ENCODE results near the gene INSC.

INSC gene

DNA sequence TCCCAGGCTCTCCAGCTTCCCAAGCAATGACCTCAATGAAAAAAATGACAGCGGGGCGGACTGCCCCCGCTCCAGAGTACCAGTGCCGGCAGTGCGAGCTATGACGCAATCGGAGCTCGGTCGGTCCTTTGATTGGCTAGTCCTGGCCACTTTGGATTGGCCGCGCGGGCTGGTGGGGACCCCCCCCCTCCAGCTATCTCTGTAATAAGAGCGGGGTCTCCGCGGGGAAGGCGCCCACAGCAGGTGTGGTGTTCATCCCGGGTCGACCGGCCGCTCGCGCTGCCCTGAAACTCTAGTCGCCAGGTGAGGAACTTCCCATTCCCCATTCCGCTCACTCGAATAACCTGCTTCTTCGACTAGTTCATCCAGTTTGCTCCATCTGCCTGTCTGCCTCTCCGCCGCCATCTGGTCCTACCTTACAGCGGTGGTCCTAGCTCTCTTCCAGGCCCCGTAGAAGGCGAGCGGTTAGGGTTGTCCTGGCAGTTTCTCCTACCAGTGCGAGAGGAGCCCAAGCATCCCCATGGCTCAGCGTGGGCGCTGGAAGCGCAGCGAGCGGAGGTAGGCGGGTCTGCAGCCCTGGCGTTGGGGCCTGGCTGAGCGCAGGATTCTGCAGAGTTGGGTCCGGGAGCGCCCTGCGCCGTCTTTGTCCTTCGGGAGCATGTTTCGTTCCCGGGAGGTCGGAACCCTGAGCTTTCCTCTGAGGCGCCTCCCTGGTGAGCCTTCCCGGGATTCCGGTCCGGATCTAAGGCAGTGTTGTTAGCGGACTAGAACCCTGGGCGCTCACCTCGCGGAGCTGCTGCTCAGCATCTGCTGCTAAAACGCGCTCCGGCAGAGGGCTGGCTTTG lies 41.1 kb upstream of the INSC start, which contains the start of gene CALCB (continued):
- TF ChIP-seq ZFHX2 (tag by site-specific recombination; conservative IDR thresholded peaks at IDR 0.05) (peak; percentile 80), ZNF391 (tag by site-specific recombination; IDR thresholded peaks at IDR 0.05; ENCODE audit: borderline replicate concordance, low read depth) (peak; percentile 29; the same call in 1 of the 2 replicates), ZBTB17 (tag by site-specific recombination; IDR thresholded peaks at IDR 0.05) (peak; percentile 41)

DNA sequence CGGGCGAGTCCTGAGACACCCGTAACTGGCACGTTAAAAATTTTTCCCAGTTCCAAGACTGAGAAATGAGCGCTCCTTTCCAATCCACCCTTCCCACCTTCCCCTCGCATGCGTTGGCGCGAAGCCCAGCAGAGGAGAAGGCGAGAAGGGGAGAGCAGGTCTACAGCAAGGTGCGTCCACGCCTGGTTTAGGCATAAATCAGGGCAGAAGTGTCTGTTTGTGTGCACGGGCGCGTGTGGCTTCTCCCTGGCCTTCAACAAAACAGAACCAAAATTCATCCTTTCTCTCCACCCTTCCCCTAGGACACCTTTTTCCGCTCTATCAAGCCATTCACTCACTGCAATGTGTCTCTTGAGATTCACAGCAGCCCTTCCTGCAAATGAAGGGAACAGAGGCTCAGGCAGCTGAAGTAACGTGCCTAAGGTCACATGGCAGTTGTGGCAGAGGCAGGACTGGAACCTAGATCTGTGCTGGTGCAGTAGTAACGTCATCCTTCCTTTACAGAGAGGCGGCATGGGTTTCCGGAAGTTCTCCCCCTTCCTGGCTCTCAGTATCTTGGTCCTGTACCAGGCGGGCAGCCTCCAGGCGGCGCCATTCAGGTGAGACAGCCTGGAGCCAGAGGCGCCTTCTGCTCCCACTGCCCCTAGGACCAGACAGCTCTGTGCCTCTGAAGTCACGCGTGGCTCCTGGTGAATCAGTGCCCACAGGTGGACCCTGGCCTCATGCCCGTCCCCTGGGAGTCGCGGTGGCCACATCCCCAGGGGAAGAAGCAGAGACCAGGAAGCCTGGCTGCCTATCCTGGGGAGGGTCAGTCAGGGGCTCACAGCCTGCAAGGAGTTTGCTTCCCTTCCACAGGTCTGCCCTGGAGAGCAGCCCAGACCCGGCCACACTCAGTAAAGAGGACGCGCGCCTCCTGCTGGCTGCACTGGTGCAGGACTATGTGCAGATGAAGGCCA lies 40.2 kb upstream of the INSC start:
- H3K4me1 ChIP-seq (ENCODE audit: control insufficient read depth, insufficient read depth, low read length): no peaks in the 10 kb centered on the region
- H3K36me3 ChIP-seq (ENCODE audit: control insufficient read depth in 2 of 2, insufficient read depth in 1 of 2, low read length in 2 of 2): no peaks in the 10 kb centered on the region
- no peaks in the 10 kb centered on the region for H3K9me3 ChIP-seq (ENCODE audit: control insufficient read depth, insufficient read depth, low read depth, low read length)
- POLR2A ChIA-PET: interaction anchor here (1.2 to 2.8 kb wide), 3 partner anchors 15 to 183 kb away, joined by 6 to 12 read pairs (median 7); partner anchors contain the start of gene CYP2R1
- CTCF ChIA-PET: interaction anchor here (0.6 to 6.4 kb wide), 57 partner anchors 8 to 458 kb away, joined by 3 to 143 read pairs (median 5); partner anchors contain the start of gene CYP2R1
- H3K4me3 ChIP-seq (ENCODE audit: low read depth, low read length): peak overlapping the region; percentile 38
- H3K27ac ChIP-seq (ENCODE audit: extremely low read depth, low read depth, low read length): no peak overlapping the region; the same call in 1 of the 2 replicates
- TF ChIP-seq EGR2 (tag by site-specific recombination; IDR thresholded peaks at IDR 0.05; ENCODE audit: low read depth) (no peak), ZNF473 (tag by site-specific recombination; IDR thresholded peaks at IDR 0.05) (no peak), ZNF324 (tag by site-specific recombination; IDR thresholded peaks at IDR 0.05) (0 out of 2 replicates have a peak, but pooled peaks have one; percentile 40), KLF8 (tag by site-specific recombination; IDR thresholded peaks at IDR 0.05) (no peak), KLF16 (tag by site-specific recombination; IDR thresholded peaks at IDR 0.05) (no peak), ZNF266 (tag by site-specific recombination; IDR thresholded peaks at IDR 0.05; ENCODE audit: low read depth) (no peak), ZNF830 (tag by site-specific recombination; IDR thresholded peaks at IDR 0.05; ENCODE audit: low read depth) (no peak), ZNF394 (tag by site-specific recombination; IDR thresholded peaks at IDR 0.05; ENCODE audit: borderline replicate concordance) (no peak; the same call in none of the 2 replicates), KLF1 (tag by site-specific recombination; IDR thresholded peaks at IDR 0.05) (no peak), HIC1 (tag by site-specific recombination; IDR thresholded peaks at IDR 0.05) (peak; percentile 91), ZNF404 (tag by site-specific recombination; IDR thresholded peaks at IDR 0.05) (no peak), ZBTB21 (tag by site-specific recombination; IDR thresholded peaks at IDR 0.05) (peak; percentile 90), ZNF639 (tag by site-specific recombination; IDR thresholded peaks at IDR 0.05) (0 out of 2 replicates have a peak, but pooled peaks have one; percentile 38), ZNF169 (tag by site-specific recombination; IDR thresholded peaks at IDR 0.05) (no peak), ZNF416 (tag by site-specific recombination; IDR thresholded peaks at IDR 0.05) (no peak)
- TF ChIP-seq, protein P1, sequence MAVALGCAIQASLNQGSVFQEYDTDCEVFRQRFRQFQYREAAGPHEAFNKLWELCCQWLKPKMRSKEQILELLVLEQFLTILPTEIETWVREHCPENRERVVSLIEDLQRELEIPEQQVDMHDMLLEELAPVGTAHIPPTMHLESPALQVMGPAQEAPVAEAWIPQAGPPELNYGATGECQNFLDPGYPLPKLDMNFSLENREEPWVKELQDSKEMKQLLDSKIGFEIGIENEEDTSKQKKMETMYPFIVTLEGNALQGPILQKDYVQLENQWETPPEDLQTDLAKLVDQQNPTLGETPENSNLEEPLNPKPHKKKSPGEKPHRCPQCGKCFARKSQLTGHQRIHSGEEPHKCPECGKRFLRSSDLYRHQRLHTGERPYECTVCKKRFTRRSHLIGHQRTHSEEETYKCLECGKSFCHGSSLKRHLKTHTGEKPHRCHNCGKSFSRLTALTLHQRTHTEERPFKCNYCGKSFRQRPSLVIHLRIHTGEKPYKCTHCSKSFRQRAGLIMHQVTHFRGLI (tag by site-specific recombination; IDR thresholded peaks at IDR 0.05): no peak
- TF ChIP-seq, protein P2, sequence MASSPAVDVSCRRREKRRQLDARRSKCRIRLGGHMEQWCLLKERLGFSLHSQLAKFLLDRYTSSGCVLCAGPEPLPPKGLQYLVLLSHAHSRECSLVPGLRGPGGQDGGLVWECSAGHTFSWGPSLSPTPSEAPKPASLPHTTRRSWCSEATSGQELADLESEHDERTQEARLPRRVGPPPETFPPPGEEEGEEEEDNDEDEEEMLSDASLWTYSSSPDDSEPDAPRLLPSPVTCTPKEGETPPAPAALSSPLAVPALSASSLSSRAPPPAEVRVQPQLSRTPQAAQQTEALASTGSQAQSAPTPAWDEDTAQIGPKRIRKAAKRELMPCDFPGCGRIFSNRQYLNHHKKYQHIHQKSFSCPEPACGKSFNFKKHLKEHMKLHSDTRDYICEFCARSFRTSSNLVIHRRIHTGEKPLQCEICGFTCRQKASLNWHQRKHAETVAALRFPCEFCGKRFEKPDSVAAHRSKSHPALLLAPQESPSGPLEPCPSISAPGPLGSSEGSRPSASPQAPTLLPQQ (tag by site-specific recombination; IDR thresholded peaks at IDR 0.05): no peak
- TF ChIP-seq, protein P3, sequence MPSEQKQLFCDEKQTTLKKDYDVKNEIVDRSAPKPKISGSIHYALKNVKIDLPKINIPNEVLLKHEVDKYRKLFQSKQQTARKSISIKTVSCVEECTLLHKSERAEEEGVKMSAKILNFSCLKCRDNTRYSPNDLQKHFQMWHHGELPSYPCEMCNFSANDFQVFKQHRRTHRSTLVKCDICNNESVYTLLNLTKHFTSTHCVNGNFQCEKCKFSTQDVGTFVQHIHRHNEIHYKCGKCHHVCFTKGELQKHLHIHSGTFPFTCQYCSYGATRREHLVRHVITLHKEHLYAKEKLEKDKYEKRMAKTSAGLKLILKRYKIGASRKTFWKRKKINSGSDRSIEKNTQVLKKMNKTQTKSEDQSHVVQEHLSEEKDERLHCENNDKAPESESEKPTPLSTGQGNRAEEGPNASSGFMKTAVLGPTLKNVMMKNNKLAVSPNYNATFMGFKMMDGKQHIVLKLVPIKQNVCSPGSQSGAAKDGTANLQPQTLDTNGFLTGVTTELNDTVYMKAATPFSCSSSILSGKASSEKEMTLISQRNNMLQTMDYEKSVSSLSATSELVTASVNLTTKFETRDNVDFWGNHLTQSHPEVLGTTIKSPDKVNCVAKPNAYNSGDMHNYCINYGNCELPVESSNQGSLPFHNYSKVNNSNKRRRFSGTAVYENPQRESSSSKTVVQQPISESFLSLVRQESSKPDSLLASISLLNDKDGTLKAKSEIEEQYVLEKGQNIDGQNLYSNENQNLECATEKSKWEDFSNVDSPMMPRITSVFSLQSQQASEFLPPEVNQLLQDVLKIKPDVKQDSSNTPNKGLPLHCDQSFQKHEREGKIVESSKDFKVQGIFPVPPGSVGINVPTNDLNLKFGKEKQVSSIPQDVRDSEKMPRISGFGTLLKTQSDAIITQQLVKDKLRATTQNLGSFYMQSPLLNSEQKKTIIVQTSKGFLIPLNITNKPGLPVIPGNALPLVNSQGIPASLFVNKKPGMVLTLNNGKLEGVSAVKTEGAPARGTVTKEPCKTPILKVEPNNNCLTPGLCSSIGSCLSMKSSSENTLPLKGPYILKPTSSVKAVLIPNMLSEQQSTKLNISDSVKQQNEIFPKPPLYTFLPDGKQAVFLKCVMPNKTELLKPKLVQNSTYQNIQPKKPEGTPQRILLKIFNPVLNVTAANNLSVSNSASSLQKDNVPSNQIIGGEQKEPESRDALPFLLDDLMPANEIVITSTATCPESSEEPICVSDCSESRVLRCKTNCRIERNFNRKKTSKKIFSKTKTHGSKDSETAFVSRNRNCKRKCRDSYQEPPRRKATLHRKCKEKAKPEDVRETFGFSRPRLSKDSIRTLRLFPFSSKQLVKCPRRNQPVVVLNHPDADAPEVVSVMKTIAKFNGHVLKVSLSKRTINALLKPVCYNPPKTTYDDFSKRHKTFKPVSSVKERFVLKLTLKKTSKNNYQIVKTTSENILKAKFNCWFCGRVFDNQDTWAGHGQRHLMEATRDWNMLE (tag by site-specific recombination; conservative IDR thresholded peaks at IDR 0.05; ENCODE audit: low read depth): 0 out of 2 replicates have a peak, but pooled peaks have one; percentile 14

All from HEK293 (cell line).